Measurements from ENCODE around the gene ANKMY1. TPM values are rescaled to one million over a fixed set of nuclear protein-coding genes. Genes with fewer than 3 reads are reported as not detected.

The ANKMY1 gene
- total and polyA plus RNA-seq, 2 of the 13 experiments (the other 11 are each of a cell fraction or from before 2014, with no cell fraction given): 11.7 to 18.8 TPM

MicroRNAs encoded within 50 kb of the gene (microRNA counts, 767-probe panel; counts per million panel counts)
- microRNA hsa-miR-149-5p: not detected

Small RNA genes within 50 kb of the gene (microRNA-seq; reads per million reads assigned to microRNA genes)
- gene MIR149: 150 reads per million, percentile 76 among the genes with 10 or more reads in this experiment

Small RNA genes within 50 kb of the gene (small RNA-seq; reads per million reads assigned to genes)
- 3.2 to 188 (median 51.1) reads per million in 3 experiments for gene MIR149 (ENCODE audit: insufficient read depth in 2 of 3, insufficient read length in 3 of 3, low read depth in 2 of 3, low replicate concordance in 1 of 3)

Other genes with a start within 250 kb of the ANKMY1 start
- gene GPC1, start 122.3 kb downstream of the ANKMY1 start, total RNA-seq (2016; rRNA removed; fragmentation: Illumina TruSeq; extraction: Trizol): 2.1 and 5.5 TPM in 2 replicates
- 4.0 and 4.8 TPM in 2 replicates for gene GPC1, start 122.3 kb downstream of the ANKMY1 start, polyA plus RNA-seq (2011; rRNA removed)
- gene DUSP28, start 2.4 kb upstream of the ANKMY1 start, total RNA-seq (2016; rRNA removed; fragmentation: Illumina TruSeq; extraction: Trizol): 2.5 and 5.2 TPM in 2 replicates
- gene DUSP28, start 2.4 kb upstream of the ANKMY1 start, polyA plus RNA-seq (2011; rRNA removed): 6.7 and 8.6 TPM in 2 replicates
- 13.0 and 27.6 TPM in 2 replicates for gene RNPEPL1, start 10.5 kb upstream of the ANKMY1 start, total RNA-seq (2016; rRNA removed; fragmentation: Illumina TruSeq; extraction: Trizol)
- gene RNPEPL1, start 10.5 kb upstream of the ANKMY1 start, polyA plus RNA-seq (2011; rRNA removed): 18.0 and 28.8 TPM in 2 replicates
- gene CAPN10, start 28.7 kb upstream of the ANKMY1 start, total RNA-seq (2016; rRNA removed; fragmentation: Illumina TruSeq; extraction: Trizol): 16.5 and 32.4 TPM in 2 replicates
- gene CAPN10, start 28.7 kb upstream of the ANKMY1 start, polyA plus RNA-seq (2011; rRNA removed): 27.6 and 40.7 TPM in 2 replicates
- gene GPR35, start 67.5 kb upstream of the ANKMY1 start, total RNA-seq (2016; rRNA removed; fragmentation: Illumina TruSeq; extraction: Trizol): 21.6 and 27.1 TPM in 2 replicates
- 44.2 and 60.8 TPM in 2 replicates for gene GPR35, start 67.5 kb upstream of the ANKMY1 start, polyA plus RNA-seq (2011; rRNA removed)
- gene AQP12B, start 124.9 kb upstream of the ANKMY1 start, total RNA-seq (2016; rRNA removed; fragmentation: Illumina TruSeq; extraction: Trizol): not detected in 2 replicates
- not detected in 2 replicates for gene AQP12B, start 124.9 kb upstream of the ANKMY1 start, polyA plus RNA-seq (2011; rRNA removed)
- gene AQP12A, start 133.9 kb upstream of the ANKMY1 start, total RNA-seq (2016; rRNA removed; fragmentation: Illumina TruSeq; extraction: Trizol): not detected in 2 replicates
- 0.20 TPM in 1 of 2 replicates, not detected in the other for gene AQP12A, start 133.9 kb upstream of the ANKMY1 start, polyA plus RNA-seq (2011; rRNA removed)

Measured in HepG2 (cell line).